HG03045 (cell line): ENCODE data around the gene PRDM15.

Source experiments
- ATAC-seq: cut with Tn5 transposase; IDR thresholded peaks from one replicate; pipeline ENCODE4 v1.9.1; 2021; ENCODE audit warnings: mild to moderate bottlenecking, moderate library complexity; ENCODE audit not compliant: unreplicated experiment

Gene PRDM15

DNA sequence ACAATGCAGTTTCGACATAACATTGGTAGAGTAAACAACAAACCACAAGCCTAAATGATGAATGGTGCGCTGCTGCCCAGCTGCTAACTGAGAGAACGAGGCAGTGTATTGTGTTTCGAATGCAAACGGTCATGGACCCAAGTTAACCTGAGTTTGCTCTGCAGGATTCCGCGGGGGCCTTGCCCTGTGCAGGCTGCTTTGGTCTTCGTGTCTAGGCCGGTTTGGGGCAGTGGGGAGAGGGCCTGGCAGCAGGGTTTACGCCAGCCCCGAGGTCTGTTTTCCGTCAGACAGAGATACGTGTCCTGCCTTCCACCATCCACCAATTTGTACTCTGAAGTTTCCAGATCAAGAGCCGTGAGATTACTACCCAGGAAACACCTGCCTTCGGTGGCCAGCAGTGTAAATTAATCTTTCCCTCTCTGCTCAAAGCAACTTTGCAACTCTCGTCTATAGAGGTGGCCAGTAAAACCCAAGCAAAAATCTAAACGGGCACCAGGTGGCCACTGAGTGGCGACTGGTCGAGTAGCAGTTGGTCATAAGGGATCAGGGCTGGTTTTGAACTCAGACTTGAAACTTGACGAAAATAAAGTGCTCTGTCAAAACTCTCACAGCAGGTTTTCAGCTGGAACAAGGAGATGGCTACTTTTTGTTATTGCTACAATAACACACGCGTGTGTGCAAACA lies 6.3 kb upstream of the PRDM15 start:
- no peak for ATAC-seq

DNA sequence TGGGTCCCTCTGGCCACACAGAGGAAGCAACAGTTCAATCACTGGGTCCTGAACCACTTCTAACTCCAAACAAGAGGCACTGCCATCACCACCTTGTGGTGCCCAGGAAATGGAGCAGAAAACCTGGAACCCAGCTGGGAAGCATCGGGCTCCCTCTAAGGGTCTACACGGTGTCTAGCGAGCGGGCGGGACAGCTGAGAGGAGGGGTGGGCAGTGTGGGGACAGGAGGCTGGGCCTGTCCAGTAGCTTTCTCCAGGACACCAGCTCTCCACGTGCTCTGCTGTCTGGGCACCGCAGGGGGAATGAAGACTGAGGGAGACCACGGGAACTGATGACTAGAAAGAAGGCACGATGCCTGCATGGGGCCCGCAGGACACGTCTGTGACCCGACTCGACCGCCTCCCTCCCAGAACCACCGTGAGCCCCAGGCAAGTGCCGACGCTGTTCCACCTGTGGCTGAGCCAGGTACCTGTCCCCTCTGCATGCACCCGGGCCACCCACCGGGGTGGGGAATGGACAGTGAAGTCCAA lies 5.4 kb upstream of the PRDM15 start:
- ATAC-seq: no peak

DNA sequence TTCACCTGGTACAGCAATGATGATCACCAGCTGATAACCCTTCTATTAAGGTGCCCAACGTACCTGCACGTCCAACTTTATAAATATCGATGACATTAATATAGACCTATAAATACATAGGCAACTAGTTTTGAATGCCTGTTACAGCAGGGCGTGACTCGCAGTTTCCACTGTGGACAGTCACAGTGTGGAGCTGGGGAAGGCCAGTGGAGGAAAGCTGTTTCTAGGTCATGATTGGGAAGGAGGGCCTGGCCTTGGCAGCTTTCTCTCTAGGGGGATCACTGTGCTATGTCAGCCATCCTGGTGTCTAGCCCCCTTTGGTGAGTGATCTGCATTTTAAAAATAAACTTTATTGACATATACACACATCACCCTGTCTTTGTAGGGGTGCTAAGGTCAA lies 4.4 kb upstream of the PRDM15 start:
- no peak for ATAC-seq

DNA sequence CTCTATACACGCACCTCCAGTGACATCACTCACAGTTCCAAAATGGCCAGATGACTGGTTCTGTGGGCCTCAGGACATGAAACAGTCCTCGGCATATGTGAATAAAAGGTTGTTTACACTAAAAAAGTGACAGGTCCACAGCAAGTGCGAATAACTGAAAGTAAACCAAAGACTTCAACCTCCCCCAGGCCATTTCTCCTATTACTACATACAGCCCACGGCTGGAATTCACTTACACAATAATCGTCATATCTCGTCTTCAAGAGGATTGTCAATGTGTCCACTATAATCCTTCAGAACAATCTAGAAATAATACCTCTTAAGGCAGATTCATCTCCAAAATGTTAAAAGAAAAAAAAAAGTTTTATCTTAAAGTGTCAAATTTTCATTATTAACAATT lies 1.9 kb upstream of the PRDM15 start:
- ATAC-seq: no peak

DNA sequence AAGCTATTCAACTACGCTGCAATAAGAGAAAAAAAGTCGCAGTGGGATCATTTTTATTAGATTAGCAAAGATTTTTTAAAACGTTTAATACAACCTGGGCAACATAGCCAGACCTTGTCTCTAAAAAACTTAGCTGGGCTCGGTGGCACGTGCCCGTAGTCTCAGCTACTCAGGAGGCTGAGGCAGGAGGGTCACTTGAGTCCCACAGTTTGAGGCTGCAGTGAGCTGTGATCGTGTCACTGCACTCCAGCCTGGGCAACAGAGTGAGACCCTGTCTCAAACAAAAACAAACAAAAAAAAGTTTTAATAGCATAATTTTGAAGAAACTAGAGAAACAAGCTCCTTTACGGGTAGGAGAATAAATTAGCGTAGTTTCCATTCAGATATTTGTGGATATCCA lies 1.0 kb upstream of the PRDM15 start:
- ATAC-seq: no peak

DNA sequence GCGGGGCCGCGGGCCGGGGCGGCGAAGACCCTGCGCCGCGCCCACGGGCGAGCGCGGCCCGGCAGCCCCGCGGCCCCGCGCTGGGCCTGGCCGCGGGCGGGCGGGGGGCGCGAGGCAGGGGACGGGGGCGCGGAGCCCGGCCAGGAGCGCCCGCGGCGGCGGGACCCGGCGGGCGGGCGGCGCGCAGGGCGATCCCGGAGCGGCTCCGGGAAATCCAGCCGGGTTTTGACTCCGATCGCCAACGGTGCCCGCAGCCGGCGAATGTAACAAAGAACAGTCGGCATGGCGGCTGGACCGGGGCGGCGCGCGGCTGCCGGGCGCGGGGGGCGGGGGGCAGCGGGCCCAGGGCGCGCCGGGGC lies 334 bp downstream of the PRDM15 start:
- ATAC-seq: peak; percentile 56

DNA sequence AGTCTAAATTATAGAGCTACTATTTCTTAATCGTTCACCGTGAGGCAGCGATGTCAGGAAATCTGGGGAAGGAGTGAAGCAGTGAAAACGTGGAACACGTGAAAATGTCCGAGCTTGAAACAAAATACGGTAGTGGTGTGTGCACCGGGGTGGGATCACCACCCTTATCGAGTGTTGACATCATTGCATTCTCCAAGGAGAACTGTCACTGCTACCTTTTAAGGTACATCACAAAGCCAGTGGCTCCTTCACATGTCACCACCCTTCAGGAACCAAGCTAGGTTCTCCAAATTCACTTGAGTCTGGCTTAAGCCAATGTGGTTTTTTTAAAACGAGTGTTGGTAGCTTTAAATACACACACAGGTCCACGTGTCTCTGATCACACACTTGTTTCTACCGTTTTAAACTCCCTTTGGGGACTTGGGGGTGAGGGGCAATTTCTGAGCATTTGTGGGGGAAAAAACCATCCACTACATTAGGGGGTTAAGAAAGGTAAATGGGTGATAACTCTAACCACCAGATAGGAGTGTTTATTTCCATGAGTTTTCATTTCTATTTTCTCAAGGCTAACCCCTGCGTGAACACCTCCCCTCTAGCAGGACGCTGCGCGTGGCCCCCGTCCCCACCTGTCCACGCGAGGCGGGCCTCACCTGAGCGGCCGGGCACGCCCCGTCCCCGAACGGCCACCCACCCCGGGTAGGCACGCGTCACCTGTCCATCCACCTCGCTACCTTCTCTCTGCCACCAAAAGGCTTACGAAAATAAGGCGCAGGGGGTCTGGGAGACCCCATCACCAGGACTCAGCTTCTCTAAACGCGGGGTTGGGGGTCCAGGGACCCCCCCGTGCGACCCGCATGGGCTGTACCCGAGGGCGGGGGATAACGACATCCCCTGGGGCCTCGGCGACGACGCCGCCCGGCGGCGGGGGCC lies 978 bp downstream of the PRDM15 start:
- peak; percentile 33 for ATAC-seq

DNA sequence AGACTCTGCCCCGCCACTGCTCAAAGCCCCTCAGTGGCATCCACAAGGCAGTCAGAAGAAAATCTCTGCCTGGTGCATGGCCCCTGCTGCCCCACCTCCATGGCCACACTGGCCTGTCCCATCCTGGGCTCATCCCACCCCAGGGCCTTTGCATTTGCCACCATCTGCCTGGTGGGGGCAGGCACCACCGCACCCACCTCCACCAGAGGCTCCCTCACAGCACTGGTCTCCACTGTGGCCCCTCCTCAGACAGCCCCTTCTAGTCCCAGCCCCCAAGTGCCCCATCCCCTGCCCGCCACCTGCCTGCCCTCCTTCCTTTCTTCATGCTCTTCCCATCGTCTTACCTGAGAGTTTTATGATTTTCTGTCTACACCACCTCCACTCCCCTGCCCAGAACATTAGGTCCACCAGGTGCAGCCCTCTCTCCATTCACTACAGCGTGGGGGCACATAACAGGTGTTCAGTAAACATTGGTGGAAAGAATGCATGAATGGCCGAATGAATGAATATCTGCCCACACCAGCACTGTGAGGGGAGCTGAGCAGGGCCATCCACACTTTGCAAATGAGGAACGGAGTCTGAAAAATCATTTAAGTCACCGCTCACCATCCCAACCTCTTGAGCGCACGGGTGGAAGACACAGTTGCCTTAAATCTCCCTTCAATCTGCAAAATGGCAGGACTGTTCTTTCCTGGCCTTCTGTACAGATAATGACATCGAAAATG lies 2.1 kb downstream of the PRDM15 start:
- no peak for ATAC-seq

DNA sequence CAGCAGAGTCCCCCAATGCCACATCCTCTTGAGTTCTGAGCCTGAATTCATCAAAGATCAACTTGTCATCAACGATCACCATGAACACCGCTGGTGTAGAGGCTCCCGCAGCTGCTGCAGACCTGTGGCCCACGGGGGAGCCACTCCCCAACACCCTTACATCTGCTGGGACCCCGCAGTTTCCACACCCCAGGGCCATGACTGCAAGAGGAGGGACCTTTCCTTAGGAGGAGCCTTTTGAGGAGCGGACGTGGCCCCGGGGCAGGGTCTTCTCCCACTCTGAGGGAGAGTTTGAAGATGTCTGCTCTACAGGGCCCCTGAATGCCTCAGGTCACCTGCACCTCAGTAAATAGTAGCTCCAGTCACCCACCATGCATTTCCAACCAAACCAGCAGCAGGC lies 2.7 kb downstream of the PRDM15 start:
- no peak for ATAC-seq

DNA sequence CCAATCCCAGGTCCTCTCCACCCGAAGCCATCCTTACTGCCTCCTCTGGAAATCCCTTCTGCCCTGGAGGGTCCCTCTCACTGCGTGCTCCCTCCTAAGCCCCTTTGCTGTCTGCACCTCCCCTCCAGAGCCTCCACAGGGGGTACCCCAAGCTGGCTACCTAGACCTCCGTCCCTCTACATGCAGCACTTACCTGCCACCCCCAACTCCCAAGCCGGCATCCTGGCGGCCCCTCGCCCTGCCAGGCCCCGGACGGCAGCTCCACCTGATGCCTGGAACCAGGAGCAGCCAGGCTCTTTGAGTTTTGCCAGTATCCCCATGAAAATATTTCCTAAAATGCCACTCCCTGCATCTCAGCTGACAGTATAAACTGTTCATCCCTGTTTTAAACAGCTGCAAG lies 4.1 kb downstream of the PRDM15 start:
- no peak for ATAC-seq

DNA sequence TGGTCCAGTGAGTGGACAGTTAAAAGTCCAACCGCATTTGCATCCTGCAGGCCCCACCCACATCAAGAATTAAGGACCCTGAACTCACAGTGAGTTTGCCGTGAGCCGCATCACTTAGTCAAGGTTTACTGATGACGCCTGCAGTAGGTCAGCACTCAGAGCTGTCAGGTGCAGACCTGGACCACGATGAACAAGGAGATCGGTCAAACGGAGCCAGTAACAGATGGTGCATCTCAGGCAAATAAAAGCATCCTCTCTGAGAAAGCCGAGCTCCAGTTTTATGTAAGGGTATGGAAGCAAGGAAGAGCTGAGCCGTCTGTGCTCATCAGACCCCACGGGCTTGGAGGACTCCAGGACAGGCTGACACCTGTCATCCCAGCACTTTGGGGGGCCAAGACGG lies 4.5 kb downstream of the PRDM15 start:
- no peak for ATAC-seq

DNA sequence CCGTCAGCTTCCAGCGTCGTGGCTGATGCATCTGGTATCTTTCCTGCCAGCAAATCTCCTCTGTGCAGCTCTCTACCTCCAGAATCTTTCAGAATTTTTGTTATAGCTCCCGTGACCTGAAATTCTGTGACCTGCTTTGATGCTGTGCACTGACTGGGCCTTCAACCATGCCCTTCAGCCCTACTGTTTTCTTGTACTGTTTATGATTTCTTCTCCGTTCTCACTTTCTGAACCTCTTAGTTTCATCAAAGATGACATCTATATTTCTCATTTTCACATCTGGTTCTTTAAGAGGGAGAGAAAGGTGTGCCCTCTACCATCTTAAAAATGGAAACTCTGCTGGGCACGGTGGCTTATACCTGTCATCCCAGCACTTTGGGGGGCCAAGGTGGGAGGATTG lies 5.7 kb downstream of the PRDM15 start:
- ATAC-seq: no peak

DNA sequence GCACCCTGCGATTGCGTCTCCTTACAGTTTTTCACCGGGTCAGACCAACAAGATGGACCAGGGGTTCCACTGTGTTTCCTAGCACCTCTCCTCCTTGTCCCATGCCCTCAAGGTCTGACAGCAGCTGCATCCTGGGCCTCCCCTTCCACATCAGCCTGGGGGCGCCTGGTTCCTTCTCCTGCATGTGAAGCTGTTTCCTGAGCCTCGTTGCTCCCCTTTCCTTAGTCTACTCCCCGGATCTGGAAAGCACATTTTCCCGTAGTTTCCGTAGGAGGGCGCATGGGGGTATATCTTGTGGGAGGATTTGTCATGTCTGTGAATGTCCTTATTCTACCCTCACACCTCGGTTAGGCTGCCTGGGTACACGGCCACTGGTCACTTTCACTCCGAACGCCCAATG lies 6.1 kb downstream of the PRDM15 start:
- ATAC-seq: no peak

DNA sequence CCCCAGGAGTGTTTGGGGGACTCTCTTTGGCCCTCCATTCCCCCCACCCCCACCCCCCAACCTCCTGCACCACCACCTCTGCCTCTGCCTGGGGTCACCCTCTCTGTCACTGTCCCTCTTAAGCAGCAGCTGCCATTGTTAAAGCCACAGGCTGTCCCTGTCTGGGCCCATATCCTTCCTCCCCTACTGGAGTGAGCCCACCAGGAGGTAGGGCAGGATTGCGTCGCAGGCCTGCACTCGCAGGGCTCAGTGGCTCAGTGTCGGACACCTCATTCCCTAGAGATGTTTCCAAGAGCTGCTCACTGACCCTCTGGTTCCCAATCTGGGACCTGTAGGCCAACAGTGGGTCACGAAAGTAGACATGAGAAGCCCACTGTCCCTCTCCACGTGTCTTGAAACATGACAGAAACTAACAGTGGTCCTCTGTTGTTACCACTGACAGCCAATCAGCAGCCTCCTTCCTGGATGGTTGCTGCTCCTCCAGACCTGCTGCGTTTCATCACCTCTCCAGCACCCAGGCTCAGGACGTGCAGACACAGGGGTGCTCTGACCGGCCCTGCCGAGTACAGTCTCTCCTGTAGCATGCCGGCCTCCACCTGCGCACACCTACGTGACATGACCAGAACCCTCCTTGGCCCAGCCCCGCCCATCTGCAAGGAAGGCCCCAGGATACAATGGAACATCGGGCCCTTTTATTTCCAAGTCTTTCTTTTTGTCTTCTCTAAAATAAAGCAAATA lies 7.7 kb downstream of the PRDM15 start:
- no peak for ATAC-seq

DNA sequence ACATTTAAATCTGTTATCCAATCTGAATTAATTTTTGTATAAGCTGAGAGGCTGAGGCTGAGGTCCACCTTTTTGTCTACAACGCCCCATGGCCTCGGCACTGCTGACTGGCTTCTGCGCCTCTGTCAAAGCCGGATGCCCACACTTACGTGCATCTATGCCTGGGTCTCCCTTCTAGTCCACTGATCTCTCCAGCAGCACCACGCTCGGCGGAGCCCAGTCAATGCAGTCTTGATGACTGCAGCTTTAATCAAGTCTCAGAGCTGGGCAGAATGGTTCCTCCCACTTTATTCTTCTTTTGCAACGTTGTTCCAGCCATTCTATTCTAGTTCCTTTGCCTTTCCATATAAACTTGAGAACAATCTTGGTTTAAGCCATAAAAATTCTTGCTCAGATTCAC lies 9.4 kb downstream of the PRDM15 start:
- no peak for ATAC-seq

DNA sequence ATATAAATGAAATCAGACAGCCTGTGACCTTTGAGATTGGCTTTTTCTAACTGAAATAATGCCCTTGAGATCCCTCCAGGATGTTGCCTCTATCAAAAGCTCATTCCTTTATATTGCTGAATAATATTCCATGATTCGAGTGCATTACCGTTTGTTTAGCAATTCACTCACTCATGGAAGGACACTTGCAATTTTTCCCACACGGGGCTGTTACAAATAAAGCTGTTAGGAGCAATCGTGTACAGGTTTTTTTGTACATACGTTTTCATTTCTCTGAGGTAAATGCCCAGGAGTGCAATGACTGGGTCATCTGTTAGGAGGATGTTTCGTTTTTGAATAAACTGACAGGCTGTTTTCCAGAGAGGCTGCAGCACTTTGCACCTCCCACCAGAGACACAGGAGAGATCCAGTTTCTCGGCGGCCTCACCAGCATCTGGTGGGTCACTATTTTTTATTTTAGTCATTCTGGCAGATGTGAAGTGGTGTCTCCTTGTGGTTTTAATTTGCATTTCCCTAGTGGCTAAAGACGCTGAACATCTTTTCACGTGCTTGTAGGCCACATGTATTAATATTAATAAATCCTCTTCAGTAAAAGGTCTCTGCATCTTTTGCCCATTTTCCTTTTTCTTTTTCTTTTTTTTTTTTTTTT lies 11.0 kb downstream of the PRDM15 start:
- ATAC-seq: peak; percentile 47

DNA sequence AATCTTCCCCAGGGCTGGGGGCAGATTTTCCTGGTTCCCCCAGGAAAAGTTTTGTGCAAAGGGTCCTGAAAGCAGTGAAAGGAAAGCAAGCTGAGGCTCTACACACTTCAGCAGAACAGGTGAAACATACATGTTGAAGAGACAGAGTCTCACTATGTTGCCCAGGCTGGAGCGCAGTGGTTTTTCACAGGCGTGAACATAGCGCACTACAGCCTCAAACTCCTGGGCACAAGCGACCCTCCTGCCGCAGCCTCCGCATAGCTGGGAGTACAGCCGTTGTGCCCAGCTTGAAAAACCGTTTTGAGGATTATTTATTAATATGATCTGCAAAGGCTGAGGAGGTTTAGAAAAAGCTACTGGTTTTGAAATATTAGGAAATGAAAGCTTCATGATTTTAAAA lies 11.8 kb downstream of the PRDM15 start:
- no peak for ATAC-seq

DNA sequence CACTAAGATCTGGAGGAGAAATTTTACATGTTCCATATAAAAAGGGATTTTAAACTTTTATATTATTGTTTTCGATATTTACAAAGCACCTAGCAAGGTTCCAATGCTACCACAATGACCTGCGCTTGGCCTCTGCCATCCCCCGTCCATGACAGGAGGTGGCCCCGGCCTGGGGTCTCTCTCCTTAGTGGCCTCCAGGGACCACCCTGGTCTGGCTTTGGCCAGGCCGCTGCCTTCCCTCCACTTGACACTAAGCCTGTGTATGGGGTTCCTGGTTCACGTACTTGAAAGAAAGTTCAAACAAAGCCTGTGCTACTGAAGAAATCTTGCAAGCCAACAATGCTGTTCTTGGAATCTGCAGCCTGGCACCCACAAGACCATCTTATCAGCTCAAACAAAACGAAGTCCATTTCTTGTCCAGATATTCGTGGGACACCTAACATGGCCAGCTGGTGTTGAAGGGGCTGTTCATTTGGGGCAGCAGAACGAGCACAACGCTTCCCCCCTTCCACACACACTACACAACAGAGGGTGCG lies 12.8 kb downstream of the PRDM15 start:
- ATAC-seq: no peak

DNA sequence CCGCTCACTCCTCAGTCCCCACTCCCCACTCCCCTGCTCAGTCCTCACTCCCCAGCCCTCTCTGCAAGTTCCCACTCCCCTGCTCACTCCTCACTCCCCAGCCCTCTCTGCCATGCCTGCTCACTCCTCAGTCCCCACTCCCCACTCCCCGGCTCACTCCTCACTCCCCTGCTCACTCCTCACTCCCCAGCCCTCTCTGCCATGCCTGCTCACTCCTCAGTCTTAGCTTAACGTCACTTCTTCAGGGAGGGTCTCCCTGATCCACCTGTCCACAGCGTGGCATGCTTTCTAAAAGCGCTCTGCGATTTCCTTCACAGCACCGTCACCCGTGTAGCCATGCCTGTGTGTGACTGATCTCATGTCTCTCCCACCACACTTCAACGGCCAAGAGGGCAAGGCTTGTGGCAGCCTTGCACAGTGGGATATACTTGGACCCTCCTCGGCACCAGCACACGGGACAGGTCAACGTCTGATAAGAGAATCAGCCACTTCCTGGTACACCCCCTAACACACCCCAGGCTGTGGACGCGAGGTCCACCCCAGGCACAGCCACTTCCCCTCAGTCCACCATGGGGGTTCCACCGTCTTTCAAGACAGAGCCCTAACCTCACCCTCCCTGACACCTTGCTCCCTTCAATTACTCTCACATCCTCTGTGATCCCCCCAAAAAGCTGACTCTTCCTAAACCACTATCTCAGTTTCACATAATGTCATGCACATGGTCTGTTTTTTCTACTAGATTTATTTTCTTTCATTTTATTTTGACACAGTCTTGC lies 14.0 kb downstream of the PRDM15 start:
- ATAC-seq: peak; percentile 34
